ENCODE results near the gene ZFYVE16.

- TF ChIP-seq CTCF (IDR thresholded peaks at IDR 0.05) (no peak), ZFX (IDR thresholded peaks at IDR 0.05; ENCODE audit: borderline replicate concordance) (no peak)
Observed at GRCh38 chr5:80435476-80435875, 27.6 kb downstream of the ZFYVE16 start.

Measured in 22Rv1 (cell line).